Activated CD4-positive, alpha-beta T cell treated with anti-CD3 and anti-CD28 coated beads for 4 hours (primary cell): ENCODE data around the gene SYPL2.
"Not testable (repeated sequence)": the region's sequence is repeated elsewhere in the genome, so short reads cannot be mapped to it uniquely, and the experiment has no call there.

Experiments used
- DNase-seq, 2 donors: peaks; one replicate each; pipeline ENCODE4 v3.0.0-alpha.2; 2020

The SYPL2 gene

DNA sequence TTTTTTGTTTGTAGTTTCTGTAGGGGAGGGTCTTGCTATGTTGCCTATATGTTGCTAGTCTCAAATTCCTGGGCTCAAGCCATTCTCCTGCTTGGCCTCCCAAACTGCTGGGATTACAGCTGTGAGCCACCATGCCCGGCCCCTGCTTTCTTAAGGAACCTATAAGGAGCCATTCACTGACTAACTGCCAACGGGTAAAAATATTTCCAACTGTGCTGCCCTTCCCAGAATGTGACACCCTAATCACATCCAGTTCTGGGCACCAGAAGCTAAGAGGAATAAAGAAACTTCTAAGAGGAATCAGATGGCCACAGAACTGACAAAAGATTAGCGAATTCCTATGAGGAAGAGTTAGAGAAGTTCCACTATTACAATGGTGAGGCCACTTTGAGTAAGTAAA is 6.4 kb downstream of the SYPL2 start:
- no peak for DNase-seq

DNA sequence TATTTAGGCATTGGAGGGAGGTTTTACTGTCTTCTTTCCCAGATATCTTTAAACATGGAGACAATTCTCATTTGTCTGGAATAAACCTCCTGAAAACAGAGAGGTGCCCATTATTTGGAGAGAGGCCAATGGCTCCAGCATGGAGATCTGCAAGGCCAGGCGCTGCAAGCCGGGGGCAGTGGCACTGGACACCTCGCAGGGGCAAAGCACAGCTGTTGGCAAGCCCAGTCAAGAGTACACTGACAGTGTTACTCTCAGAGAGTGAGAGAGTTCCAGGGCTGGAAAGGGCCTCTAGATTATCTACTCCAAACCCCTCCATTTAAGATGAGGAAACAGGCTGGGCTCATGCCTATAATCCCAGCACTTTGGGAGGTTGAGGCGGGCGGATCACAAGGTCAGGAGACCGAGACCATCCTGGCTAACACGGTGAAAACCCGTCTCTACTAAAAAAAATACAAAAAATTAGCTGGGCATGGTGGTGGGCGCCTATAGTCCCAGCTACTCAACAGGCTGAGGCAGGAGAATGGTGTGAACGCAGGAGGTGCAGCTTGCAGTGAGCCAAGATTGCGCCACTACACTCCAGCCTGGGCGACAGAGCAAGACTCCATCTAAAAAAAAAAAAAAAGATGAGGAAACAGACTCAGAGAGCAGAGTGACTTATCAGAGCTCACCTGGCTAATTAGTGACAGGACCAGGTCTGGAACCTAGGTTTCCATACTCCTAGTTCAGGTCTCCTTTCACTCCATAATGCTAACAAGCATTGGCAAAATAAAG is 7.1 kb downstream of the SYPL2 start:
- DNase-seq: not testable (repeated sequence)

DNA sequence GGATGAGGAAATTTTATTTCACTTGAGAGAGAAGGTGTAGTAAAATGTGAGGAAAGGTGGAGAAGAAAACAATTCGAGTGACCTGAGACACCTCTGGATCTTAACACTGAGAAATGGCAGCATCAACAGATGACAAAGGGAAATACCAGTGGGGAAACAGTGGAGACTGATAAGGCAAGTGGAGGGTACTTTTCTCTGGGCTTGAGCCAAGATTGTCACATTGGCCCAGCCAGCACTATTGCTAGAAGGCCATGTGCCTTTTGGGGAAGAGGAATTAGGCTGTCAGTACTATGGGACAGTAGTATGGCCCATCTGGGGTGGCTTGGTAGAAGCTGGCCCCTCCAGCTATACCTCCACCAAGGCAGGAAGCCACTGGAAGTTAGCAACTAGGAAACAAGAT is 8.4 kb downstream of the SYPL2 start:
- no peak for DNase-seq

DNA sequence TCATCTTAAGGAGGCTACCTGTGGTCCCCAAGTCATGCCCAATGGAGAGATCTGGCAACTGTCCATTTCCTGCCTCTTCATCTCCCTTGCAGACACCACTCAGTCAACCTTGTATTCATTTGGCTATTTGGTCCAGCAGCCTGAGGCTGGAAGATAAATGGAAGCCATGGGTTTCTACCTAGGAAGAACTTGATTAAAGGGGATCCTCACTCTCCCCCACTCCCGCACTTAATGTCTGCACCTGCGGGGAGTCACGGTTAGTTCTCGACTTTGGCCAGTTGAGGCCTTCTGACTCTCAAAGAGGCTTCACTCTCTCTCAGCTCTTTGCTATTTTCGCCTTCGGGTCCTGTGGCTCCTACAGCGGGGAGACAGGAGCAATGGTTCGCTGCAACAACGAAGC is 8.9 kb downstream of the SYPL2 start:
- no peak for DNase-seq

DNA sequence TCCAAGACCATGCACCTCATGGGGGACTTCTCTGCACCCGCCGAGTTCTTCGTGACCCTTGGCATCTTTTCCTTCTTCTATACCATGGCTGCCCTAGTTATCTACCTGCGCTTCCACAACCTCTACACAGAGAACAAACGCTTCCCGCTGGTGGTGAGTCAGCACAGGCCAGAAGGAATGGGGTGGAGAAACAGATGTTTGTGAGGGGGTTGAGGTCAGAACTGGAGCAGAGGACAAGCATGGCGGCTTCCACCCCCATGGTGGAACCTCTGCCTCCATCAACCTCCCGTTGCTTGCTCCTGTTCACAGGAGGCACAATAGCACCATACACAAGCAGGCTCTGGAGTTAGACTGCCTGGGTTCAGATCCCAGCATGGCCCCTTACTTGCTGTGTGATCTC is 10.5 kb downstream of the SYPL2 start:
- DNase-seq: no peak

DNA sequence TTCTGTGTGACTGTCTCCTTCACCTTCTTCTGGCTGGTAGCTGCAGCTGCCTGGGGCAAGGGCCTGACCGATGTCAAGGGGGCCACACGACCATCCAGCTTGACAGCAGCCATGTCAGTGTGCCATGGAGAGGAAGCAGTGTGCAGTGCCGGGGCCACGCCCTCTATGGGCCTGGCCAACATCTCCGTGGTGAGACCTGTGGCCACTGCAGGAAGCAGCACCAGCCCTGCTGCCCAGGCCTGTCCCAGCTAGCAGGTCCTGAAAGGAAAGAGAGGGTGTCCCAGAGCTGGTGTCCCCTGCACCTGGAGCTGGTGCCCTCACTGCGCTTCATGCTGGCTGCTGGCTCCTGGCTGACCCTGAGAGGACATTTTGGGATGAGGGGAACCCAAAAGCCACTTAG is 11.5 kb downstream of the SYPL2 start:
- no peak for DNase-seq

DNA sequence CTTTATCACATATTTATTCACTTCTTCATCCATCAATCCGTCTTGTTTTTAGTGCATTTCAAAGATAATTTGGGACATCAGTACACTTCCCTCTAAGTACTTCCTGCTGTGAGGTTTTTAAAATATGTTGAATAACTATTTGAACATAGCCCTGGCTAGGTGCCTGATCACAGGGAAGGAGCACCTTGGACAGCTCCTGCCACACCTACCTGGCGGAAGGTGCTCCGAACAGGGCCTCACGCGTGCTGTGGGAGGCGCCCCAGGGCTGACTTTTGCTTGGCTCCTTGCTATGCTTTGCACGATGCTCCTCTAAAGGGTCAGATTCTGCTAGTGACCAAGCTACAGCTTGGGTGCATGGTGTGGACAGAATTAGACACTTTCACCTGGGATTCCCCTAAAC is 12.5 kb downstream of the SYPL2 start:
- DNase-seq: no peak

DNA sequence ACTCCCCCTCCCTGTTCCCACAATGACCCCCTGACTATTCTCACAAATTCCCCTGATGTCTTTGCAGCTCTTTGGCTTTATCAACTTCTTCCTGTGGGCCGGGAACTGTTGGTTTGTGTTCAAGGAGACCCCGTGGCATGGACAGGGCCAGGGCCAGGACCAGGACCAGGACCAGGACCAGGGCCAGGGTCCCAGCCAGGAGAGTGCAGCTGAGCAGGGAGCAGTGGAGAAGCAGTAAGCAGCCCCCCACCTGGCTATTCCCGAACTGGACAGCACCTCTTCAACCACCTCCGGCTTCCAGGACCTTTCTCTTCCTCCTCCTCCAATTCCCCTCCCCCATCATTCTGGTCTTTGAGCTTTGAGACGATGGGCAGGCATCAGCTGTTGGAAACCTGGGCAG is 13.0 kb downstream of the SYPL2 start:
- no peak for DNase-seq

DNA sequence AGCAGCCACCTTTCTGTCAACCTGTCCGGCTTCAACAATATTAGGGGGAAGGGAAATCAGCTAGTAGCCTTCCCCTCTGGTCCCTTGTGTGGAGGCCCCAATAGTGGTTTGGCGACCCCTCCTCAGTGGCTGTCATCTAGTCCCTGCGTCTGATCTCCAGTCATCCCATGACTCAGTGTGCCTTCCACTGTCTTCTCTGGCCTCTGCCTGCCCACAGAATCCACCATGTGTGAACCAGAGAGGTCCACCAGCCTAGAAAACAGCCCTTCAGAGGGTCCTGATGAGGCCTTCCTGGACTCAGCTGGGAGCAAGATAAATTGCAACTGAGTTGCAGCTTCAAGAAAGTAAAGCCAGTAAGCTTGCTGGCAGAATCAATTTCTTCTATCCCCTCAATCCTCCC is 13.6 kb downstream of the SYPL2 start:
- DNase-seq: no peak

DNA sequence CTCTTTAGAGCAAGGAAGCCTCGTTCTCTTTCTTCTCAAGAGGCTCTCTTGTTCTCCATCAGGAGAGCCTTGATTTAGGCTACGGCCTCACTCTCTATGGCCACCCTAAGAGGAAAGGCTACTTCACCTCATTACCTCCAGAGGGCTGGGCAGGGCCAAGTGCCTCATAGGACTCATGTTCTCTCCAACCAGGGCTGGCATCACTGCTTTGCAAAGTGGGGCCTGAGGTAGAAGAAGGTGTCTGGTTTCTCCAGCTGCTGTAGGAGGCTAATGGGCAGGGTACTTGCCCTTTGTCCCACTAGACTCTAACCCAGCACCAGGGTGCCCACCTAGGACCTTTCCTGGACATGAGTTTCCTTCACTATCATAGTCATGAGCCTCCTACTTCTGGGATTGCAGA is 15.3 kb downstream of the SYPL2 start:
- no peak for DNase-seq

DNA sequence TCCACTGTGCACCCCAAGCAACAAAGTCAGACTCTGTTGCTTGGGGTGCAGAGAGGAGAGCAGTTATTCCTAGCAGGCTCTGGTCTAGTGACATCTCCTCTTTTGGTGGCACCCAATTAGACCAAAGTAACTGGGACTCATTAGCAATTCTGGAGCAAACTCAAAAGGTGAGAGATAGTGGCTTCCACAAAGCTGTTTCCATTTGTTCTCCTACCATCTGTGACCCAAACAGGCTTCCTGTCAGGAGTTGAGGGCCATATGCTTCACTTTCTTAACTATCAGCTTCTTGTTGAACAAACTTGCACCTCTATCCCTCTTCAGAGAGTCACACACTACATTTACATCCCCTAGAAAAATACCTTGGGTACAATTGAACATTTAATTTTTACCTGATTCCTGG is 15.9 kb downstream of the SYPL2 start:
- DNase-seq: no peak

DNA sequence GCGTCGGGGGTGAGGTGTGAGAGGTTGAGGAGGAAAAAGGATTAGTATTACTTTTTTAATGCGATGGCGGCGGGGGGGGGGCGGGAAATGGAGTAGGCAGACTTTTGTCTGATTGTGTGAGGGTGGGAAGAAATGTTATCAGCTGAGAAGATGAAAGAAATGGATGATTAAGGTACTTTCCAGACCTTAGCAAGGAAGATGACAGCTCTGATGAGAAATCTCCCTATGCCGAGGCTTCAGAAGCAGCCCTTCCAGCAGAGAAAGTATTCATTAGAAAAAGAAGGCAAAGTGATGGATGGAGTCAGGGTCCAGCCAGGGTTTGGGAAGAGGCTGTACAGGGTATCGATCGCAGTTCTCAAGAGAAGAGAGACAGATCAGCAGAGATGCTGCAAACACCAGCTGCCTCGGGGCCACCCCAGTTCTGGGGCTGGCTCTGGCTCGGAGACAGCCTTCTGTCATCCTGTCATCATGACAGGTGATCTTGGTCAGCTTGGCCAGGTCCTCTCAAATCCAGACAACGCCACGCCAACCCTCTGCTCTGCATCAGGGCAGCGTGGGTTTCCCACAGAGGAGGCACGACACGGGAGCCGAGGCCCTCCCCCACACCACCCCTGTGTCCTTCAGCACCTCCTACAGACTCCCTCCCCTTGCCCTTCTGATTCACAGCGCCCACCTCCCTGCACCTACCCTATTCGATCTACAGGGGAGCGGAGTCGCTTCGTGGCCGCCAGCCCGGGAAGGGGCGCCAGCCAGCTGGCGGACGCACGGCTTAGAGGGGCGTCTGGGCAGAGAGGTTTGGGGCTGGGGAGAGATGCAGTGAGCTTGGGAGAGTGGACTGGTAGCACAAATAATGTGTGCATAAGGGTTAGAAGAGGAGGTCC is 16.7 kb downstream of the SYPL2 start:
- peak in 1 of 2 donors; percentile 51 for DNase-seq

DNA sequence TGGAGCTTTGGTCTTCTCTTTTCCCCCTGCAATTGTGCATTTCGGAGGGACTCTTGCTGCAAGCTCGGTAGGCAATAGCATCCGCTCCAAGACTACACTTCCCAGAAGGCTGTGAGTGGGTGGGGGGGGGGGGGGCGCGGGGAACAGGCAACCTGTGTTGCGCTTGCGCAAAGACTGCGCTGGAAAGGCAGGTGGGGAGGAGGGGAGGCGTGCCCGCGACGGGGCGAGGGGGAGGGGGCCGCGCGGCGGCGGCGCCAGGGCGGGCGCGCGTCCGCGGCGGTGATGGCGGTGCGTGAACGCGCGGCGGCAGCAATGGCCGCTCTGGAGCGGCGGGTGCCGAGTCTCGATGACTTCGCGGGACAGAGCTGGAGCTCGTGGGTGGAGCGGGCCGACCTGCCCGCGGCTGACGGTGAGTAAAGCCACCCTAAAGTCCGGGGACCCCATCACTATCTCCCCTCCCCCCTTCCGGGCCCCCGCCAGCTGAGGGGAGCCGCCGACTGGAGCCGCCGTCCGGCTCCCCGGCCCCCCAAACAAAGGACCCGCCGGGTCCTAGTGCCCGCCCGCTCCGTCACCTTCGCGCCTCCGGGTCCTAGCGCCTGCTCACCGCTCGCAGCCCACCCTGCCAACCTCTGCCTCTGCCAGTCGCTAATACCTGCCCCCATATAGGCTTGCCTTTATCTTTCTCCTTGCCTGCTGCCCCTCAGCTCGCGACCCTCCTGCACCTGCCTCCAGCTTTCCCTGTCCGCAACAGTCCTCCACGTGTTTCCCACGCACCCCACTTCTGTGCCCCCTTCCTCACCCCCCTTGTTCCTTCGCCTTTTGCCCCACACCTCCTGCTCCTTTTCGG is 17.5 kb downstream of the SYPL2 start, which contains the start of gene ATXN7L2:
ATXN7L2 (plus strand) TSS at position 234 of the 847 bp plus-strand sequence; CDS start at position 283, 49 bp downstream.
- peak; percentile 90 to 92 for DNase-seq

DNA sequence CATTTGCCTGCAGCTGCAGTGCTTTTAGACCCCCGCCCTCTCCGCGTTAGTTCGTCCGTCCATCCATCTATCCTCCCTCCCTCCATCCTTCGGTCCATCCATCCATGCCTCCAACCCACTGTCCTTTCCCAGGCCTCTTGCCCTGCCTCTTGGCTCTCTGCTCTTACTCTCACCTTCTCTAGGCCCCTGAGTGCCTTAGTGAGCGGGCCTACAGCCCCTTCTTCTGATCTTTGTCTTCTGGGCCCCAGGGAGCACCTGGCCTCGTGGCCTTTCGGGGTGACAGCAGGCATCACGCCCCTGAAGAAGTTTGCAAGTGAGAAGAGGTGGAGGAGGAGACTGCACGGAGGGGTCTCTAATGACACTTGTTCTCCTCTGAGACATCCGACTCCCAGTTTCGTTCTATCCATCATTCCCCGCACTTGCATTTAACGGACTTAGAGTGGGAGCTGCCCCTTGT is 18.2 kb downstream of the SYPL2 start:
- no peak for DNase-seq

DNA sequence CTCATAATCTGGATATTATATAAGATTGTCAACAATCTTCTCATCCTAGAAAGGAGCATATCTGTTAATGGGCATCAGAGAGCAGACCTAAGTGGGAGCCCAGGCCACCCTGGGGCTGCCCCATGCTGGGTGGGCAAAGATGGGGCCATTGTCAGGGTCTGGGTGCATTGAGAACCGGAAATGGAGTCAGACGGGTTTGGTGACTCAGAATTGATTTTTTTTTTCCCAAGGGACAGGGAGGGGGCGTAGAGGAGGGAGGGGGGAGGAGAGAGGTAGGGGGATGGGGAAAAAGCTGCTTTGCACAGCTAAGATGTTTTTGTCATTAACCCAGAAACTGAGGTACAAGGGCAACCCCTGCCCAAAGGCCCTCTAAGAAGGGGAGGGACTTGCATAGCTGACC is 18.7 kb downstream of the SYPL2 start:
- no peak for DNase-seq

DNA sequence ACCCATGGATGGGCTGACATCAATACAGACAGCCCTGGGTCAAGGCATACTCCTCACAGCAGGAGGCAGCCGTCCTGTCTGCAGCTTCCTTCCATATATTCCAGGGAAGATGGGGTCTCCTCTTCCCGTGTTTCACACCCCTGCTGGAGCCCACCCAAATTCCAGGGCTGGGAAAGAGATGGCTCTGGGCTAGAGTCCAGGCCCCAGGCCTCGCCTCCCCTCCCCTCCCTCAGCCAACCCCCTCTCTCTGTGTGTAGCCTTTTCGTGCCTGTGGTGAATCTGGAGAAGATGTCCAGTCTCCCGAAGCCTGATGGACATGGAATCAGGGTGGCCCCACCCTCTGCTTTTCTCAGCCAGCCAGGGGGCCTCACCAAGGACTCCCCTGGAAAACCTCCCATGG is 20.9 kb downstream of the SYPL2 start:
- no peak for DNase-seq

DNA sequence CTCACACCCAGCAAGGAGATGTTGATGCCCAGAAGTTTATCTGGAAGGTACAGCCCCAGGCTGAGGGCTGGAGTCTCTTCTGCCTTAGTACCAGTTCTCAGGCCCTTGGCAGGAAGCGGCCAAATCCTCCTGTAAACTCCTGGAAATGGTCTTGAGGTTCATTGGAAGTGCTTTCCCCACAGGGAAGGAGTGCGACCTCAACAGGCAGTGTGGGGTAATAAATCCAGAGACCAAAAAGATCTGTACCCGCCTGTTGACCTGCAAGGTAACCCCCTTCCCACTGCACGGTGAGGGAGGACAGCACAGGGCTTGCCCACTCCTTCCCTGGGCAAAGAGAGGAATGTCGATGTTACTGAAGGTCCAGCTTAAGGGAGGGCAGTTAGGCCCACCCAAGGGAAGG is 21.9 kb downstream of the SYPL2 start:
- no peak for DNase-seq

DNA sequence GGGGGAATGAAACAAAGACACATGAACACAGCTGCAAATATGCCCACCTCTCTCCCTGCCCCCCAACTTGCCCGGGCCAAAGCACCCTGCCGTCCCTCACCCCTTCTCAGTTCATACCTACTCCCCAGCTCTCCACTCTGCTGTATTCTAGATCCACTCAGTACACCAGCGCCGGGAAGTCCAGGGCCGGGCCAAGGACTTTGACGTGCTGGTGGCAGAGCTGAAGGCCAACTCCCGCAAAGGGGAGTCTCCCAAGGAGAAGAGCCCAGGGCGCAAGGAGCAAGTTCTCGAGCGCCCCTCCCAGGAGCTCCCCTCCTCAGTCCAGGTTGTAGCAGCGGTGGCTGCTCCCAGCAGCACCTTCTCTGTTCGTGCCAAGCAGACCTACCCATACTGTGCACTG is 22.4 kb downstream of the SYPL2 start:
- DNase-seq: no peak

DNA sequence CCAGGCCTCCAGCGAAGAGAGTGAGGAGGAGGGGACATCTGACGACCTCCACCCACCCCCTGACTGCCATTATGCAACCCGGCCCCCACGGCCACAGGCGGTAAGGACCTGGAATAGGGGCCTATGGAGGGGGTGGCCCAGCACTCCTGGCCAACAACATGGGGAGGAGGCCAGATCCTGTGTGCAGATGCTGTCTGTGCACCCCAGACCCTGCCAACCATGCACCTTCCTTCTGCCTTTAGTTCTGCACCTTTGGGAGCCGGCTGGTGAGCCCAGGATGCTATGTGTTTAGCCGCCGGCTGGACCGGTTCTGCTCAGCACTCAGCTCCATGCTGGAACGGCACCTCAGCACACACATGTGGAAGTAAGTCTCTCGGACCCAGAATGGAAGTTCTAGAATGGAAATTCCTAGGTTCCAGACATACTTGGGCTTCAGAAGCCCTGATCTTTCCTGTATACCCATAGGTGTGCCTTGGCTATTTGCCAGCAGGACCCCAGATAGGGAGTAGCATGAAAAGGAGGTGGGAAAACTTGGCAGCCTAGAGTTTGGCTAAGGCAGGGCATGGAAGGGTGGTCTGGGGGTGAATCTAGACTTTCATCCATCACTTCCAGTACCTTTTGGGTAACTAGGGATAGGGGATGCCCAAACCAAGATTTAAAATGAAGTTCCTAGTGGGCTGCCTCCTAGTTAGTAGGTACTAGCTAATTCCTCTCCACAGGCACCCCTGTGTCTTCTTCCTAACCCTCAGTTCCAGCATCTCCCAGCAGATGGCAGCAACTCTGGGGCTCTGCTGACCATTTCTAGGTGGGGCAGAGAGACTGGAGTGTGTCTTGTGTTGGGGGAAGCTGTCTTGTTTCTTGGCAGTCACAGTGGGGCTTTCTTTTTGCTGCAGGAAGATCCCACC is 23.9 kb downstream of the SYPL2 start:
- peak; percentile 64 to 81 for DNase-seq

DNA sequence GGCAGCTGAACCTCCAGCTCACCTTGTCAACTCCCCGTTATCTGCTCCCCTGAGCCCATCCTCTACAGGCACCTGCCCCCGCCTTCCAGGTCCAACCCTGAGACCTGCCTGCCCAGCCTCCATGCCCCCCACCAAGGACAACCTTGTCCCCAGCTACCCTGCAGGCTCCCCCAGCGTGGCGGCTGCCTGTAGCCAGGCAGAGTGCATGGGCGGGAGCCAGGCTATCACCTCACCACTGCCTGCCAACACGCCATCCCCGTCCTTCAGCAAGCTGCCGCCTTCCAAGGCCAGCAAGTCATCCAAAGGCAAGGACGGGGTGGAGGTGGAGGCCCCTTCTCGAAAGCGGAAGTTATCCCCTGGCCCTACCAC is 24.6 kb downstream of the SYPL2 start:
- no peak for DNase-seq

DNA sequence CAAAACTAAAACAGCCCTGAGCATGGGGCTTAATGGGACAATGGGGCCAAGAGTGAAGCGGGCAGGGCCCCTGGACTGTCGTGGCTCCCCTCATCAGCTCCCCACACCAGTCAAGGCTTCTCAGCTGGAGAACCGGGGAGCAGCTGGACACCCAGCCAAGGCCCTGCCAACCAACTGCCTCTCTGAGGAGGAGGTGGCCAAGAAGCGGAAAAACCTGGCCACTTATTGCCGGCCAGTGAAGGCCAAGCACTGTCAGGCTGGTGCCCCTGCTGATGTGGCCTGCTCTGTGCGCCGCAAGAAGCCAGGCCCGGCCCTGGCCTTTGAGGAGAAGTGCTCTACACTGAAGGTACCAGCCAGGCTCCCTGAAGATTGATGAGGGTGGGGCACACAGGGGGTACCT is 25.0 kb downstream of the SYPL2 start:
- DNase-seq: no peak

DNA sequence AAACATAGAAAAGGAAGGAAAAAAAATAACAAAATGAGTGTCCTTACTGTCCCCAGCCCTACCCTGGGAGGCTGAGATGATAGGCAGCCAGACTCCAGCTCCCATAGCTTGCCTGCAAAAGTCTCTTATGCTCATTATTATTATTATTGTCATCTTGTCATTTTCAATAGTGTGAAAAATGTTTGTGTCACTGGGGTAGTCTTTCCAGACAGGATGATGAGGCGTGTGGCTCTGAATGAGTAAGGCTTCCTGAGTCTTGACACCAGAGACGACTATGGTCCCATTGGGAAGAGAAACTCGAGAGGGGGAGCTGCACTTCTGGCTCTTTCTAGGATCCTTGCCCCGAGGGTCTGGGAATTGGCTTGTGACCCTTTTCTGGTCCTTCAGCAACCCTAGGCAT is 26.4 kb downstream of the SYPL2 start:
- no peak for DNase-seq
